OCI-LY3 (cell line): Measurements from ENCODE around the gene RGS6.

Experiments used
- H2AFZ ChIP-seq: fragments of 200-600, 300-600 bp; shearing (Covaris generic); 2 replicates; pipeline ENCODE4 v1.6.0; 2014; ENCODE audit warnings: antibody characterized with exemption, low read depth, low read length
- H3K27ac ChIP-seq: fragments of 200-600, 300-600 bp; sonication (generic); 2 replicates; pipeline ENCODE4 v1.5.1; 2014; ENCODE audit warnings: mild to moderate bottlenecking, low read length, moderate library complexity, mixed read lengths
- H3K27me3 ChIP-seq: fragments of 200-600, 300-600 bp; sonication (generic); 2 replicates; pipeline ENCODE4 v1.6.1; 2014; ENCODE audit warnings: low read depth, low read length, mixed read lengths
- H3K36me3 ChIP-seq: fragments of 200-600, 300-600 bp; sonication (generic); replicated peaks from 2 replicates; pipeline ENCODE3; 2014; ENCODE audit warnings: low read depth, low read length, mixed read lengths
- H3K4me1 ChIP-seq: fragments of 300-600, 200-600 bp; sonication (generic); 2 replicates; pipeline ENCODE4 v1.6.1; 2014; ENCODE audit warnings: low read length, mixed read lengths
- H3K4me2 ChIP-seq: fragments of 200-600, 300-600 bp; sonication (generic); 2 replicates; pipeline ENCODE4 v1.6.1; 2014; ENCODE audit warnings: low read length, mixed read lengths
- H3K4me3 ChIP-seq: fragments of 300-600, 200-600 bp; sonication (generic); 2 replicates; pipeline ENCODE4 v1.5.1; 2014; ENCODE audit warnings: antibody characterized with exemption, mild to moderate bottlenecking, low read length, moderate library complexity
- H3K79me2 ChIP-seq: fragments of 300-600, 200-600 bp; shearing (Covaris generic); 2 replicates; pipeline ENCODE4 v1.6.1; 2014; ENCODE audit warnings: mild to moderate bottlenecking, low read length, mixed read lengths
- H3K9ac ChIP-seq: fragments of 300-600, 200-600 bp; shearing (Covaris generic); 2 replicates; pipeline ENCODE4 v1.6.0; 2014; ENCODE audit warnings: mild to moderate bottlenecking, low read length, moderate library complexity
- H3K9me3 ChIP-seq: fragments of 200-600, 300-600 bp; shearing (Covaris generic); 2 replicates; pipeline ENCODE4 v1.6.1; 2014; ENCODE audit warnings: low read length, mixed read lengths; ENCODE audit not compliant: insufficient read depth
- H4K20me1 ChIP-seq: fragments of 200-600, 300-600 bp; sonication (generic); 2 replicates; pipeline ENCODE4 v1.6.1; 2016; ENCODE audit warnings: low read length, mixed read lengths; ENCODE audit not compliant: insufficient read depth
- CTCF ChIP-seq: fragments of 200-600, 300-600 bp; sonication (generic); IDR thresholded peaks from 2 replicates; pipeline ENCODE4 v1.5.1; 2014; ENCODE audit warnings: antibody characterized with exemption, low read length, low read depth
- EZH2phosphoT487 ChIP-seq: fragments of 200-600 bp; shearing (Covaris generic); IDR thresholded peaks from 2 replicates; pipeline ENCODE4 v1.6.1; 2018; ENCODE audit warnings: antibody characterized with exemption, mixed run types, low read depth

The RGS6 gene

GRCh38 chr14:72510566-72510965 is 578.3 kb downstream of the RGS6 start:
- H3K27me3 ChIP-seq, result peaks cover 55% of the 10 kb centered on the region
- no peak overlapping the region for H2AFZ ChIP-seq
- no peaks in the 10 kb centered on the region for H3K9me3 ChIP-seq
- no peaks in the 10 kb centered on the region for H3K79me2 ChIP-seq
- TF ChIP-seq EZH2phosphoT487 (no peak), CTCF (no peak)
- 0 out of 2 replicates have a peak, but pooled peaks cover 4% of the 10 kb centered on the region for H3K4me1 ChIP-seq
- H3K4me2 ChIP-seq, result no peak overlapping the region
- no peak overlapping the region for H3K27ac ChIP-seq
- no peak overlapping the region for H3K9ac ChIP-seq
- H3K36me3 ChIP-seq, result no peaks in the 10 kb centered on the region
- H4K20me1 ChIP-seq, result no peaks in the 10 kb centered on the region
- H3K4me3 ChIP-seq, result no peak overlapping the region

GRCh38 chr14:72512281-72512680 is 580.1 kb downstream of the RGS6 start:
- Histone ChIP-seq H3K36me3 (no peaks in the 10 kb centered on the region), H4K20me1 (no peaks in the 10 kb centered on the region), H3K79me2 (no peaks in the 10 kb centered on the region), H3K27me3 (peaks cover 45% of the 10 kb centered on the region), H2AFZ (no peak overlapping the region), H3K4me2 (no peak overlapping the region), H3K27ac (no peak overlapping the region), H3K4me3 (no peak overlapping the region), H3K9me3 (no peaks in the 10 kb centered on the region), H3K4me1 (peaks cover 7% of the 10 kb centered on the region), H3K9ac (no peak overlapping the region)
- TF ChIP-seq CTCF (no peak), EZH2phosphoT487 (no peak)

GRCh38 chr14:72512925-72513324 is 580.7 kb downstream of the RGS6 start:
- TF ChIP-seq CTCF, result no peak
- no peak for TF ChIP-seq EZH2phosphoT487
- Histone ChIP-seq H3K79me2 (no peaks in the 10 kb centered on the region), H2AFZ (no peak overlapping the region), H3K36me3 (no peaks in the 10 kb centered on the region), H3K9ac (no peak overlapping the region), H3K27ac (no peak overlapping the region), H3K27me3 (peaks cover 39% of the 10 kb centered on the region), H3K4me2 (no peak overlapping the region), H3K9me3 (no peaks in the 10 kb centered on the region), H3K4me1 (peaks cover 14% of the 10 kb centered on the region), H4K20me1 (no peaks in the 10 kb centered on the region), H3K4me3 (no peak overlapping the region)

- no peak overlapping the region for H3K27ac ChIP-seq
- no peak overlapping the region for H2AFZ ChIP-seq
- peaks cover 18% of the 10 kb centered on the region for H3K4me1 ChIP-seq
- H4K20me1 ChIP-seq, result no peaks in the 10 kb centered on the region
- TF ChIP-seq EZH2phosphoT487, result no peak
- TF ChIP-seq CTCF, result no peak
- H3K4me2 ChIP-seq, result no peak overlapping the region
- H3K36me3 ChIP-seq, result no peaks in the 10 kb centered on the region
- peaks cover 40% of the 10 kb centered on the region for H3K27me3 ChIP-seq
- no peaks in the 10 kb centered on the region for H3K9me3 ChIP-seq
- H3K79me2 ChIP-seq, result no peaks in the 10 kb centered on the region
- no peak overlapping the region for H3K4me3 ChIP-seq
- H3K9ac ChIP-seq, result no peak overlapping the region
Observed at GRCh38 chr14:72513346-72513745, 581.1 kb downstream of the RGS6 start.
